GM18519 (cell line): Measurements from ENCODE around the gene CLP1.
"Not testable (repeated sequence)": the region's sequence is repeated elsewhere in the genome, so short reads cannot be mapped to it uniquely, and the experiment has no call there.

Experiments
- ATAC-seq: cut with Tn5 transposase; IDR thresholded peaks from one replicate; pipeline ENCODE4 v1.9.1; 2021; ENCODE audit warnings: mild to moderate bottlenecking, moderate library complexity; ENCODE audit not compliant: unreplicated experiment, low FRiP score

The CLP1 gene

DNA sequence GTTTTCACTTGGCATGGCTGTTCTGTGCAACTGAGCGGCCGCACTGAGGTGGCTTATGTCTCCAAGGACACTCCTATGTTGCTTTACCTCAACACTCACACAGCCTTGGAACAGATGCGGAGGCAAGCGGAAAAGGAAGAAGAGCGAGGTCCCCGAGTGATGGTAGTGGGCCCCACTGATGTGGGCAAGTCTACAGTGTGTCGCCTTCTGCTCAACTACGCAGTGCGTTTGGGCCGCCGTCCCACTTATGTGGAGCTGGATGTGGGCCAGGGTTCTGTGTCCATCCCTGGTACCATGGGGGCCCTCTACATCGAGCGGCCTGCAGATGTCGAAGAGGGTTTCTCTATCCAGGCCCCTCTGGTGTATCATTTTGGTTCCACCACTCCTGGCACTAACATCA, 2.1 kb downstream of the CLP1 start:
- ATAC-seq: no peak

DNA sequence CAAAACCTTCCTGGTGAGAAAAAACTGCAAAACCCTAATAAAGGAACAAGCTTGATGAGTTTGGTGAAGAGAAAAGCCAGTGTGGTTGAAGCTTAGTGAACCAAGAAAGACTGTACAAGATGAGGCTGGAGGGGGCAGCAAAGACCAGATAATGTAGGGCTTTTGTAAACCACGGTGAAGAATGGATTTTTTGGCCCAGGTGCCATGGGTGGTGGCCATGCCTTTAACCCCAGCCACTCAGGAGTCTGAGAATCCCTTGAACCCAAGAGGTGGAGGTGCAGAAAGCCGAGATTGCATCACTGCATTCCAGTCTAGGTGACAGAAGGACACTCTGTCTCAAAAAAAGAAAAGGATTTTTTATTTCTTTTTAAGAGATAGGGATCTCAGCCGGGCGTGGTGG, 5.3 kb downstream of the CLP1 start:
- no peak for ATAC-seq

DNA sequence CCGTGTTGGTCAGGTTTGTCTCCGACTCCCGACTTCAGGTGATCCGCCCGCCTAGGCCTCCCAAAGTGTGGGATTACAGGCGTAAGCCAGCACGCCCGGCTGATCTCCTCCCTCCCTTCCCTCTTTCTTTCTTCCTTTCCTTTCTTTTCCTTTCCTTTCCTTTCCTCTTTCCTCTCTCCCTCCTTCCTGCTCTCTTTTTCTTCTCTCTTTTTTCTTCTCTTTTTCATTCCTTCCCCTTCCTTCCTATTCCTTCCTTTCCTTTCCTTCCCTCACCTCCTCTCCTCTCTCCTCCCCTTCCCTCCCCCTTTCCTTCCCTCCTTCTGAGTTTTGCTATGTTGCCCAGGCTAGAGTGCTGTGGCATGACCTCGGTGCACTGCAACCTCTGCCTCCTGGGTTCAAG, 6.4 kb downstream of the CLP1 start:
- no peak for ATAC-seq

DNA sequence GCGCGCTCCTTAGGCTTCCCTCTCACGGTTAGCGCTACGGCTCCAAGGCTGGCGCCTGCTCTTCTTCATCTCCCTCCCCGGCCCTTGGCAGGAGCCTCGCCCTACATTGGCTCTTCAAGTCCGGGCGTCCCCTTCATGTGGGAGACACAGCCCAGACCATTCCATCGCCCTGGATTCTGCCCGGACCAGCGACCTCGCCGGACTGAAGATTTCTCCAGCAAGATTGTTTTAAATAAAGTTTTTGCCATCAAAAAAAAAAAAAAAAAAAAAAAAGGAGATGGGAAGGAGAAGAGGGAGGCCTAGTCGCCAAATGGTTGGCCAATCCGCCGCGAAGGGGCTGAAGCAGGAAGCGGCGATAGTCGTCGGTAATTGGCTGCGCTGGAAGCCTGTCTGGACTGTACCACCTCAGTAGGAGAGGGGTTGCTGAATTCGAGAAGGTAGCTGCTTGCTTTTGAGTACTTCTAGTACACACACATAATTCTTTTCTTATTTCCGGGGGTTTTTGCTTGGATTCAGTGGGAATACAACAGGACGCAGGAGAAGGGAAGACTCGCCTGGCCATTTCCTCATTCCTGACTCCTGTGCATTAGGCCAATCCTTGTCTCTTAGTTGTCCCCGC, 9.7 kb downstream of the CLP1 start:
- ATAC-seq: peak; percentile 45

GRCh38 chr11:57667736-57668433, 10.3 kb downstream of the CLP1 start, which contains the start of gene ZDHHC5:
Gene ZDHHC5, plus strand, starts transcription at chr11:57668114. Its CDS starts 4,977 bp downstream, at chr11:57673091.
- peak; percentile 86 for ATAC-seq

- ATAC-seq: no peak
Observed at GRCh38 chr11:57668434-57668782, 10.8 kb downstream of the CLP1 start.

- no peak for ATAC-seq
Observed at GRCh38 chr11:57674251-57674650, 16.7 kb downstream of the CLP1 start.

DNA sequence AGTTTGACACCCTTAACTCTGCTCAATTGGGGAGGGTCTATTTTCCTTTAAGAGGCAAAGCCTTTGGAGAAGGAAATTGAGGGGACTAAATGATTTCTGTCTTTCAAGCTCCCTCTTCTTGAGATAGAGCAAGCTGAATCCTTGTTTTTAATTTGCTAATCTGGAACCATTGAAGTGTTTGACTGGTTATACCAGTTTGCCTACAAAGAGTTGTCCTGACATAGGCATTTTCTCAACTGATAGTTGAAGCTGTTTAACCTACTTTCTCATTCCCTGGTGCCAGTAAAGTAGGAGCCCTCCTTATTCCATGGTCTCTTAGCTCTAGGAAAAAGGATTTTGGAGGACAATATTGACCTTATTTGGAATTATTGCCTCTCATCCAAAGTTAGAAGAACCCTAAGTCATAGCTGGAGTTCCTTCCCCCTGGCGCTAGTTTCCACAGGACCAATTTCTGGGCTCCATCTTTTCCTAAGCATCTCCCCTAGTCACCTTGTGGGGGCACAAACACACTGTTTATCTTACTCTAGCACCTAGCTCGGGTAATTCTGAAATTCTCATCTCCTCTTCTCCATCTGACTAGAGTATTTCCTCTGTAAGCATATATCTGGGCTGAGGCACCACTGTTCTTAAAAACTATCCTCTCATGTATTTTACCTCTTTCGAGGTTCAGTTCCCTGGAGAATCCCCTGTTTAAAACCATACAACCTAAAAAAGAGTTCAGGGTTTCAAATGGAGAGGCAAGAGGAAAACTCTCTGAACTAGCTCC, 17.8 kb downstream of the CLP1 start:
- no peak for ATAC-seq

- no peak for ATAC-seq
Observed at GRCh38 chr11:57679396-57679795, 21.8 kb downstream of the CLP1 start.

DNA sequence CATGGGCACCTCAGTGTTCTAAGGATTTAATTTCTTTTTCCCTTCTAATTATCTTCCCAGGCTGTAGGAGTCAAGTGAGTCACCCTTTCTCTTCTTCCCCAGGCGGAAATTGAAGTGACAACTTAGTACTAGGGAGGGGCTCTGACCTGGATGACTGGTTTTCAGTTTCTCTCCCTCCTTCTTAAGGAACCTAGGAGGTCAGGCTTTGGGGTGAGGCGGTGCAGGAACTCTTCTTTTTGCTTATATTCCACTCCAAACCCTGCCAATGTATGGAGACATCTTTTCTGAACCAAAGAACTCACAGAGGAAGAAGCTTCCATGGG, 23.0 kb downstream of the CLP1 start:
- no peak for ATAC-seq

DNA sequence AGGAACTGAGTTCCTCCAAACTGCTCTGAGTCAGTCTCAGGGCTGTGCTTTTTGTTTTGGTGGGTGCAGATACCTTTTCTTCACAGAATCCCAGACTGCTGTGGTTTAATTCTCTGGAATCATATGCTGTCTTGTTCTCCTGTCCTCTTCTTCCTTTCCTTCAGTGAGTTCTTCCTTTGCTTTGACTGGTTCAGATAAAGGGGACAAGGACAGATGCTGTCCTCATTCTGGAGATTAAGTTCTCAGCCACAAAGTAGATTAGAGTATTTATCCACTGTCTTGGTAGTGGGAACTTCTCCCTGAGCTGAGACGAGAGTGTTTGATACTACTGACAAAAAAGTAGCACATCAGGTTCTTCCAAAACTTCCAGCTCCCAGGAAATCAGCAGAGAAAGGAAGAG, 23.6 kb downstream of the CLP1 start:
- no peak for ATAC-seq

DNA sequence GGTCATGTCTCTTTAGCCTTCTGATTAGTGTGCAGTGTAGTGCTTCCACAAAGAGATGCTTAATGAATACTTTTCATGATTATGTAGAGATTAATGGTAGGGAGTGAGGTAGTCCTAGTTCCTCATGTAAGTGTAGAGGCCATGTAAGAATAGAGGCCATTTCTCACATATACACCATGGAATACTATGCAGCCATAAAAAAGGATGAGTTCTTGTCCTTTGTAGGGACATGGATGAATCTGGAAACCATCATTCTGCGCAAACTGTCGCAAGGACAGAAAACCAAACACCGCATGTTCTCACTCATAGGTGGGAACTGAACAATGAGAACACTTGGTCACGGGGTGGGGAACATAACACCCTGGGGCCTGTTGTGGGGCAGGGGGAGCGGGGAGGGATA, 32.9 kb downstream of the CLP1 start:
- ATAC-seq: not testable (repeated sequence)

DNA sequence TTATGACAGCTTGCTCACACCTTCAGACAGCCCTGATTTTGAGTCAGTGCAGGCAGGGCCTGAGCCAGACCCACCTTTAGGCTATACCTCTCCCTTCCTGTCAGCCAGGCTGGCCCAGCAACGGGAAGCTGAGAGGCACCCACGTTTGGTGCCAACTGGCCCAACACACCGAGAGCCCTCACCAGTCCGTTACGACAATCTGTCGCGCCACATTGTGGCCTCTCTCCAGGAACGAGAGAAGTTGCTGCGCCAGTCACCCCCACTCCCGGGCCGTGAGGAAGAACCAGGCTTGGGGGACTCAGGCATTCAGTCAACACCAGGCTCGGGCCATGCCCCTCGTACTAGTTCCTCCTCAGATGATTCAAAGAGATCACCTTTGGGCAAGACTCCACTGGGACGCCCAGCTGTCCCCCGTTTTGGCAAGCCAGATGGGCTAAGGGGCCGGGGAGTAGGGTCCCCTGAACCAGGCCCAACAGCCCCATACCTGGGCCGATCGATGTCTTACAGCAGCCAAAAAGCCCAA, 41.3 kb downstream of the CLP1 start:
- ATAC-seq: no peak

- no peak for ATAC-seq
Observed at GRCh38 chr11:57699813-57700212, 42.3 kb downstream of the CLP1 start.

- no peak for ATAC-seq
Observed at GRCh38 chr11:57700425-57700824, 42.9 kb downstream of the CLP1 start.

DNA sequence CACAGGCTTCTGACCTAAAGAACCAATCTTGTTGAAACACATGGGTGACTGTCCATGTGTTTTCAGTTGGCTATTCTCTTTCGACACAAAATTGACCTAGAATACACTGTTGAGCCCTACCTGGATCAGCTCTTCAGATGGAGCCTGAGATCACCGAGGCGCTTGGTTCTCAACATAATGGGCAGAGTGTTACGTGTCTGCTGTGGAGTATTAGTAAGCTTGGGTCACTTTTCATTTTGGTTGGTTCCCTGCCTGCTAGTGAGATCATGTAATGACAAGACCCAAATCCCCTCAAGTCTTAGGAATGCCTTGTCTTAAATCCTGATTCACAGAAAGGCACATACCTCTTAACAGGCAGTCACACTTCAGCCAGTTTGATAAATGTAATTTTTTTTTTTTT, 45.8 kb downstream of the CLP1 start:
- ATAC-seq: no peak

DNA sequence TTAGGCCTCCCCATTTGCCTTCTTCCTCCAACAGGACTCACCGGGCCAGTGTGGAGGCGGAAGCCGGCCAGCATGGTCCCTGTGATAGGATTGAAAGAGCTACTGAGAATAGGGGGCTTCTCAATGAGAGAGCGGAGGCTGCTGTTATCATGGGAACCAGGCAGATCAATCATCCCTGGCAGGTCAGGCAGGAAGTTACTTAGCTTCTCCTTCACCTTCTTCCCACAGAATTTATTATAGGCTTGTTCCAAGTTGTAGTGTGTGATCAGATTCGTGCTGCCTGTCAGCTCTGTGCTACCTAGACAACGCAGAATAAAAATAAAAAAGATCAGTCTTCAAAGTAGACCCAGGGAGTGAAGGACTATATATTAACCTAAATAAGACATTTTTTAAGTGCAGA, 47.4 kb downstream of the CLP1 start:
- no peak for ATAC-seq

DNA sequence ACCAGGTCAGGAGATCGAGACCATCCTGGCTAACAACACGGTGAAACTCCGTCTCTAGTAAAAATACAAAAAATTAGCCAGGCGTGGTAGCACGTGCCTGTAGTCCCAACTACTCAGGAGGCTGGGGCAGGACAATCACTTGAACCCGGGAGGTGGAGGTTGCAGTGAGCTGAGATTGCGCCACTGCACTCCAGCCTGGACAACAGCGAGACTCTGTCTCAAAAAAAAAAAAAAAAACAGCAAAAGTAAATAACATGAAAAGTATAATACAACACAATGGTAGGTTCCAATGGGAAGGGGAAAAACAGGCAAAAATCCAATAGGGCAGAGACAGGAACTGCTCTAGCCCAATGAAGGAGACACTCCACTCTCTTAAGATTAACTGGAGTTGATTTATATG, 47.9 kb downstream of the CLP1 start:
- not testable (repeated sequence) for ATAC-seq

- ATAC-seq: no peak
Observed at GRCh38 chr11:57709802-57710367, 52.3 kb downstream of the CLP1 start.
